KMS-11 (cell line): ENCODE results near the gene SNX10.

ENCODE experiments used
- H2AFZ ChIP-seq: fragments of 200-600 bp; sonication (generic); 2 replicates; pipeline ENCODE4 v1.6.1; 2016; ENCODE audit warnings: antibody characterized with exemption, mixed run types, low read depth
- H3K27ac ChIP-seq: fragments of 200-600 bp; sonication (generic); 2 replicates; pipeline ENCODE4 v1.6.1; 2016; ENCODE audit warnings: mild to moderate bottlenecking, mixed run types
- H3K27me3 ChIP-seq: fragments of 200-600 bp; sonication (generic); 2 replicates; pipeline ENCODE4 v1.6.1; 2017; ENCODE audit warnings: mild to moderate bottlenecking, low read depth, mixed run types, moderate library complexity; ENCODE audit not compliant: insufficient read depth
- H3K36me3 ChIP-seq: fragments of 200-600 bp; sonication (generic); 2 replicates; pipeline ENCODE4 v1.6.1; 2017; ENCODE audit warnings: mild to moderate bottlenecking, mixed run types; ENCODE audit not compliant: insufficient read depth
- H3K4me1 ChIP-seq: fragments of 200-600 bp; sonication (generic); 2 replicates; pipeline ENCODE4 v1.6.1; 2016; ENCODE audit warnings: mild to moderate bottlenecking, low read depth, mixed run types; ENCODE audit not compliant: poor library complexity, severe bottlenecking
- H3K4me2 ChIP-seq: fragments of 200-600 bp; sonication (generic); 2 replicates; pipeline ENCODE4 v1.7.0; 2016; ENCODE audit warnings: mild to moderate bottlenecking, mixed run types
- H3K4me3 ChIP-seq: fragments of 200-600 bp; sonication (generic); IDR thresholded peaks from 2 replicates; pipeline ENCODE4 v1.6.1; 2017; ENCODE audit warnings: low read depth, low read length, mixed read lengths; ENCODE audit not compliant: insufficient read depth
- H3K79me2 ChIP-seq: fragments of 200-600 bp; sonication (generic); 2 replicates; pipeline ENCODE4 v1.6.1; 2016; ENCODE audit warnings: low read depth, mixed run types; ENCODE audit not compliant: insufficient read depth
- H3K9ac ChIP-seq: fragments of 200-600 bp; sonication (generic); 2 replicates; pipeline ENCODE4 v1.6.1; 2016; ENCODE audit warnings: mild to moderate bottlenecking, mixed run types
- H4K20me1 ChIP-seq: fragments of 200-600 bp; sonication (generic); 2 replicates; pipeline ENCODE4 v1.6.1; 2016; ENCODE audit warnings: mild to moderate bottlenecking, mixed run types; ENCODE audit not compliant: insufficient read depth
- TF ChIP-seq, protein P1 (sequence below): fragments of 200-600 bp; sonication (generic); conservative IDR thresholded peaks from 2 replicates; pipeline ENCODE4 v1.6.1; 2017; ENCODE audit warnings: low read depth, mild to moderate bottlenecking, antibody characterized with exemption, low read length, moderate library complexity, mixed read lengths

The SNX10 gene

DNA sequence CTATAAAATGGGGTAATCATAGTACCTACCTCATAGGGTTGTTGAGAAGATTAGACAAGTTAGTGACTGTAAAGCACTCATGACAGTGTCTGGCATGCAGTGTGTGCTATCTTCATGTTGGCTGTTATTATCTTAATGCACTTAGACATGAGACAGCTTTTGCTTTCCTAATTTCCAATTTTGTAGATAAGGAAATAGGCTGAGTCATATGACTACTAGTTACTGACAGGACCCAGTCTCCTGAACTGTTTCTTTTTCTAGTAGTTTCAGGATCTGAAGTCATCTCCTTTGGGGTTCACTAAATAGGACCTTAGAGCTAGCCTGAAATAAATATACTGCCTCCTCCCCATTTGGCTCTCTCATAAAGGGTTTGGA is 74.2 kb downstream of the SNX10 start:
- Histone ChIP-seq H3K36me3 (no peaks in the 10 kb centered on the region), H3K79me2 (no peaks in the 10 kb centered on the region), H4K20me1 (no peaks in the 10 kb centered on the region), H3K4me3 (no peak overlapping the region), H3K4me2 (no peak overlapping the region), H3K27ac (no peak overlapping the region), H3K27me3 (no peaks in the 10 kb centered on the region), H3K9ac (no peak overlapping the region), H3K4me1 (peaks cover 23% of the 10 kb centered on the region), H2AFZ (no peak overlapping the region)
- TF ChIP-seq, protein P1, sequence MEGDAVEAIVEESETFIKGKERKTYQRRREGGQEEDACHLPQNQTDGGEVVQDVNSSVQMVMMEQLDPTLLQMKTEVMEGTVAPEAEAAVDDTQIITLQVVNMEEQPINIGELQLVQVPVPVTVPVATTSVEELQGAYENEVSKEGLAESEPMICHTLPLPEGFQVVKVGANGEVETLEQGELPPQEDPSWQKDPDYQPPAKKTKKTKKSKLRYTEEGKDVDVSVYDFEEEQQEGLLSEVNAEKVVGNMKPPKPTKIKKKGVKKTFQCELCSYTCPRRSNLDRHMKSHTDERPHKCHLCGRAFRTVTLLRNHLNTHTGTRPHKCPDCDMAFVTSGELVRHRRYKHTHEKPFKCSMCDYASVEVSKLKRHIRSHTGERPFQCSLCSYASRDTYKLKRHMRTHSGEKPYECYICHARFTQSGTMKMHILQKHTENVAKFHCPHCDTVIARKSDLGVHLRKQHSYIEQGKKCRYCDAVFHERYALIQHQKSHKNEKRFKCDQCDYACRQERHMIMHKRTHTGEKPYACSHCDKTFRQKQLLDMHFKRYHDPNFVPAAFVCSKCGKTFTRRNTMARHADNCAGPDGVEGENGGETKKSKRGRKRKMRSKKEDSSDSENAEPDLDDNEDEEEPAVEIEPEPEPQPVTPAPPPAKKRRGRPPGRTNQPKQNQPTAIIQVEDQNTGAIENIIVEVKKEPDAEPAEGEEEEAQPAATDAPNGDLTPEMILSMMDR = no peak

DNA sequence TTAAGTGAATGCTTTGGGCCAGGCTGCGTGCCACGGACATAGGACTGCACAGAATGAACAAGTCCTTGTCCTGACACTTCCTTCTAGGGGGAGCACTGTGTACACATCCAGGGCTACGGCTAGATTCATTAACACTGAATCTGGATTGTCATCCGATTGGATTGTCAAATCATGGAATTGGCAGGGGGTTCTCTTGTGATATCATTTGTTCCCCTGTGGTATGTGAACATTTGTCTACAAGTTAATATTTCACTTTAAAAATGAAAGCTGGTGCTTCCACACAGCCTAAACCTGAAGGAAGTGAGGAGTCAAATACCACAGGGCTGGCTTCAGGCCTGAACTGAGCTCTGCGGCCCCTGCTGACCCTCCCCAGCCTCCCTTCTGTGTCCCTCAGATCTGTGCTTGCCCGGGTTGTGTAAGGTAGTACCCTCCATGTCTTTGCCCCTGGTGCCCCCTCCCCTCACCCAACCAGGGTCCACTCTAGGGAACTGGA is 75.6 kb downstream of the SNX10 start:
- no peaks in the 10 kb centered on the region for H3K79me2 ChIP-seq
- TF ChIP-seq, protein P1 = no peak

DNA sequence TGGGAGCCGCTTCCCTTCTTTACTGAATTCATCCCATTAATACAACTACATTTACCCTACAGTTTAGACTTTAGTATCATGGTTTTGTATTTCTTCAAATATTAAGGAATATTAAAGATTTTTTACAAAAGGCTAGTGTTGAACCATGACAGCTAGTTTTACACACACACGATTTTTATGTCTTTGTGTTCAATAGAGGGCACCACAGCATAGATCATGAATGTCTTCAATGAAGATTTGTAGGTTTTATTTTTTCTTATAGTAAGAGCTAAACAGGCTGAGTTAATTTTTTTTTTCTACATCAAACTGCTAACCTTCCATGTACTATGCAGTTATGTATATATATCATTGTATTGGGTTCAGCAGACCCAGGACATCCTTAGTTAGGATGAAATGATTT is 76.9 kb downstream of the SNX10 start:
- peaks cover 23% of the 10 kb centered on the region for H3K4me1 ChIP-seq
- H3K36me3 ChIP-seq = no peaks in the 10 kb centered on the region
- no peaks in the 10 kb centered on the region for H3K79me2 ChIP-seq
- H3K9ac ChIP-seq = no peak overlapping the region
- TF ChIP-seq, protein P1 = 0 out of 2 replicates have a peak, but pooled peaks have one; percentile 13
- no peak overlapping the region for H3K27ac ChIP-seq
- no peaks in the 10 kb centered on the region for H3K27me3 ChIP-seq
- no peak overlapping the region for H2AFZ ChIP-seq
- H3K4me3 ChIP-seq = no peak overlapping the region
- no peak overlapping the region for H3K4me2 ChIP-seq
- no peaks in the 10 kb centered on the region for H4K20me1 ChIP-seq

More for the DNA sequence above, 75.6 kb downstream of the SNX10 start:
- Histone ChIP-seq H3K4me3 (no peak overlapping the region), H3K4me1 (peaks cover 23% of the 10 kb centered on the region), H2AFZ (no peak overlapping the region), H3K9ac (no peak overlapping the region), H3K36me3 (no peaks in the 10 kb centered on the region), H3K4me2 (no peak overlapping the region), H3K27me3 (no peaks in the 10 kb centered on the region), H3K27ac (no peak overlapping the region), H4K20me1 (no peaks in the 10 kb centered on the region)

DNA sequence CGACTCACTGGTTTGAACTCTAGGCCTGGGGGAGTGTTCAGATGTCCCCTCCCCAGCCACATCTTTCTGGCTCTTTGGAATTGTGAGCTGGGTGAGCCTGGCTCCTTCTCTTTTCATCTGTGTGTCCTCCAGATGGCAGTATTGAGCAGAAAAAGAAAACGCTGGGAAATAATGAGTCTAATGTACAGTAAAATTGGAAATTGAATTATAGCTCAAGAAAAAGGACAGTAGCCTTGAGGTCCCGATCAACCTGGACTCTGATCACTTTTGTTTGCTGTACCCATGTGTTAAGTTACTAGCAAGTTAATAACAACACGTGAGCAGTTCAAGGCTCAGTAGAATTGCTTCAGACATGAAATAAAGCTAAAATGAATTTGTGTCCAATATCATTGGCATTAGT is 77.9 kb downstream of the SNX10 start:
- Histone ChIP-seq H2AFZ (no peak overlapping the region), H3K27me3 (no peaks in the 10 kb centered on the region; the same call in 1 of the 2 replicates), H3K36me3 (no peaks in the 10 kb centered on the region), H3K9ac (no peak overlapping the region), H3K4me2 (no peak overlapping the region), H3K4me1 (peaks cover 20% of the 10 kb centered on the region), H3K4me3 (no peak overlapping the region), H4K20me1 (no peaks in the 10 kb centered on the region), H3K79me2 (no peaks in the 10 kb centered on the region), H3K27ac (no peak overlapping the region)
- TF ChIP-seq, protein P1 = peak; percentile 95
